ENCODE data around the gene CR2.

CR2 gene

GRCh38 chr1:207417076-207417475, 37.1 kb upstream of the CR2 start:
- DNase-seq (ENCODE audit: low spot score) = no peak
- in situ Hi-C loops (cut with MboI; ENCODE audit: low pct_unique_long_range_greater_than_20kb, low sequenced_read_pairs, unreplicated experiment) = no loop called here
- TF ChIP-seq CTCF (IDR thresholded peaks at IDR 0.05; ENCODE audit: extremely low read depth, insufficient read depth, missing control alignments) = no peak

GRCh38 chr1:207418351-207418750, 35.8 kb upstream of the CR2 start:
- peak; percentile 17 for DNase-seq (ENCODE audit: low spot score)
- in situ Hi-C loops (cut with MboI; ENCODE audit: low pct_unique_long_range_greater_than_20kb, low sequenced_read_pairs, unreplicated experiment) = no loop called here
- no peak for TF ChIP-seq CTCF (IDR thresholded peaks at IDR 0.05; ENCODE audit: extremely low read depth, insufficient read depth, missing control alignments)

- no peak for DNase-seq (ENCODE audit: low spot score)
- in situ Hi-C loops (cut with MboI; ENCODE audit: low pct_unique_long_range_greater_than_20kb, low sequenced_read_pairs, unreplicated experiment) = no loop called here
- no peak for TF ChIP-seq CTCF (IDR thresholded peaks at IDR 0.05; ENCODE audit: extremely low read depth, insufficient read depth, missing control alignments)
These were observed 34.0 kb upstream of the CR2 start for GRCh38 chr1:207420109-207420508.

GRCh38 chr1:207421078-207421477, 33.0 kb upstream of the CR2 start:
- DNase-seq (ENCODE audit: low spot score) = no peak
- no peak for TF ChIP-seq CTCF (IDR thresholded peaks at IDR 0.05; ENCODE audit: extremely low read depth, insufficient read depth, missing control alignments)
- in situ Hi-C loops (cut with MboI; ENCODE audit: low pct_unique_long_range_greater_than_20kb, low sequenced_read_pairs, unreplicated experiment) = no loop called here

GRCh38 chr1:207423560-207424292, 30.4 kb upstream of the CR2 start:
- in situ Hi-C loops (cut with MboI; ENCODE audit: low pct_unique_long_range_greater_than_20kb, low sequenced_read_pairs, unreplicated experiment) = no loop called here
- TF ChIP-seq CTCF (IDR thresholded peaks at IDR 0.05; ENCODE audit: extremely low read depth, insufficient read depth, missing control alignments) = peak; percentile 39
- DNase-seq (ENCODE audit: low spot score) = no peak

GRCh38 chr1:207424570-207425131, 29.5 kb upstream of the CR2 start:
- no peak for TF ChIP-seq CTCF (IDR thresholded peaks at IDR 0.05; ENCODE audit: extremely low read depth, insufficient read depth, missing control alignments)
- in situ Hi-C loops (cut with MboI; ENCODE audit: low pct_unique_long_range_greater_than_20kb, low sequenced_read_pairs, unreplicated experiment) = no loop called here
- no peak for DNase-seq (ENCODE audit: low spot score)

All from GM13977 (cell line).